Measurements from ENCODE around the gene NOX5.

The NOX5 gene

GRCh38 chr15:69084404-69085030, 70.0 kb downstream of the NOX5 start:
- DNase-seq, result no peak

DNA sequence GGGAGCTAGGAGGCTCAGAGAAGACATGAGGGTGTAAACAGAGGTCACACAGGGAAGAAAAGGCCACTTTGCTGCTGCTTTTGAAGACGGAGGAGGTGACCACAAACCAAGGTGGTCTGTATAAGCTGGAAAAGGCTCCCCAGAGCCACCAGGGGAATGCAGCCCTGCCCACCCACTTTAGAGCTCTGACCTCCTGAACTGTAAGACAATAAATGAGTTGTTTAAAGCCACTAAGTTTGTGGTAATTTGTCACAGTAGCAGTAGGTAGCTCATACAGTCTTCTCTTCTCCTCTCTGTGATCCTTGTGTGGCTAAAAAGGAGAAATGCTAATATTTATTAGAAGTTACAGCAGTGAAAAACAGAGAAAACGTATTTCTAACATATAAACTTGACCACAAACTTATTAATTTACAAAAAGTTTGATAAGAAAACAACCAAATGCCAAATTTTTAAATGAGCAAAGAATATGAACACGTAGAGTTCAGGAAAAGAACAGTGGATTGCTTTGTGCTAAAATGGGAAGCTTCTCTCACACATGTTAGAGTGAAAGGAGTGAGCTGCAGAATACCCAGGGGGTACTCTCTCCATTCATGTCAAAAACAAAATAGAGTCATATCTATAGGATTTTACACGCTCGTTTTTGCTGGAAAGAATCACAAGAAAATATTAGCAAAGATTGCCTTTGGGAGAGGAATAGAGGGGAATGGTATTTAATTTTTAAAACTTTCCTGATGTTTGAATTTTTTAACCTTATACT, 71.0 kb downstream of the NOX5 start:
- DNase-seq, result no peak

DNA sequence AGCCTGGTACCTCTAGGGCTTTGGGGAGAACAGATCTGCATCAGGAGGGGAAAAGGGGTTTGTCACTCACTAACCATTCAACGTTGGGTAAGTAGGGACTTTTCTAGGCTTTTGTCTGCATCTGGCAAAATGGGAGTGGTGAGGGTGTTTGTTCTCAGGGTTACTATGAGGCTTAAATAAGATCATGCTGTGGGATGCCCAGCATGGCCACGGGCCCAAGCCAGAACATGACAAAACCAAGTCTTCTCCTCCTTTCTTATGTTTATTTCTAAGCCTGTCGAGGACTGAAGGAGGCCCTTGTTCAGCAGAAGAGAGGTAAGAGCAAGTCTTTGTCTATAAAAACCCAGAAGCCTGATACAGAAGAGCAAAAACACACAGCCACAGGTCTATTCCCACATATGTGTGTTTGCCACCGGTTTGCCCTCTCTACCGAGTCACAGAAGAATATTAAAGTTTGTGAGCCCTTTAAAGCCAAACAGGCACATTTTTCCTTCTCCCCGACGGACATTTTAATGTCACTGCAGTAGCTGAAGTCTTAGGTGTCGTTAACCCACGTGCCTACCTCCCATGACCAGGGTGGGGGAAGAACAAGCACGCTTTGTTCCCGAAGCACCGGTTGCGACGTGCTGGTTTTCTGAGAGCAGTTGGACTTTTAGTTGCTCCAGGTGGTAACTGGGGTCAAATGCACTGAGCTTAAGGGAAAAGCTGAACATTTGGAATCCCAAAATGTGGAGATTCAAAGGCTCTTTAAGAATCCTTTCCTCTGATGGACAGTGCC, 72.1 kb downstream of the NOX5 start:
- no peak for DNase-seq

DNA sequence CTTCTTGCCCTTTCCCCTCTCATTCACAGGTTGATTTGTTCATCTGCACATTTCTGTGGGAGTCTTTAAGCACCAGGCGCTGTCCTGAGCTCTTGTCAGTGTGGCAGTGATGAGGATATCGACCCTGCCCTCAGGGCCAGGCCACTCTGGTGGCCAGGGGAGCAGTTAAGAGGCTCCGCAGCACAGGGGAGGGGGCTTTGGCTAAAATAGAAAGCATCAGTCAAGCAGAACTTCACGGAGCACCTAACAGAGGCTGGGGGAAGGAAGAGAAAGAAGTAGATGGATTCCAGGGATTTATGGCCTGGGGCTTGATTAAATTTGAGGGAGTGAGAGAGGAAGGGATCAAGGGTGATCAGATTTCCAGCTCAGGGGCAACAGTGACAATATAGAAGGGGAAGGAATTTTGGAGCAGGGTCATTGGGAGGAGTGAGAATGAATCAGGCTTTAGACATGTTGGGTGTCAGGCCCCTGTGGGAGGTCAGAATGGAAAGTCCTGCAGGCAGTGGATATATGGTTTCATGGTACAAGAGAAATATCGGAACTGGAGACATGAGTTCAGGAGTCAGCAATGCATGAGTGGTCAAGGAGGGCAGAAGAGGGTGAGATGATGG, 73.0 kb downstream of the NOX5 start:
- DNase-seq, result no peak

DNA sequence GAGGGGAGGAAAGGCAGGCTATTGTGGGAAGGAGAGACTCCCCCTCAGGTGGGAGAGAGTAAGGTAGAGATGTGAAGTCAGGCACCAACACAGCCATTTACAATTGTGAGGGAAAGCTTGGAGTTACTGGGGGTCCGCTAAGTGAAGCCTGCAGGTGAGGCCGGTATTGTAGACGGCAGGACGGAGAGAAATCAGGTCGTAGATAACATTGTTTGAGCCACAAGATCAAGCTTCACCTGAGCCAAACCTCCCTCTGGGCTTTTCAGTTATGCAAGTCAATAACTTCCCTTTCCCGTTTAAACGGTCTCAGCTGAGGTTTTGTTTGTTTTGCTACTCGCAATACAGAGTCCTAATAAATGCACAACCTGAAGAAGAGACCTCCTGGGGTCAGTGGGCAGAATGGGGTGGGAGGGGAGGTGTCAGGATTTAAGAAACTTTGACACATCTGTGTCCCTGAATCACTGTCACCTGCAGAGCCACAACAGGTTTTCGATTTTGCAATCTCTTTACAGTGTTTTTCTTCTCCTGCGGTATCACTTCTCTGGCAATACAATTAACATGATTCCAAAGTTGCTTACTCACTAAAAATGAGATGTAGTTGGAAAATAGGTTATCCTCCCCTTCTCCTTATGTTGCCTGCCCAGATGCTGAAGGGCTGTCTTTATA, 73.9 kb downstream of the NOX5 start:
- no peak for DNase-seq

GRCh38 chr15:69089258-69089657, 74.8 kb downstream of the NOX5 start:
- DNase-seq, result no peak

DNA sequence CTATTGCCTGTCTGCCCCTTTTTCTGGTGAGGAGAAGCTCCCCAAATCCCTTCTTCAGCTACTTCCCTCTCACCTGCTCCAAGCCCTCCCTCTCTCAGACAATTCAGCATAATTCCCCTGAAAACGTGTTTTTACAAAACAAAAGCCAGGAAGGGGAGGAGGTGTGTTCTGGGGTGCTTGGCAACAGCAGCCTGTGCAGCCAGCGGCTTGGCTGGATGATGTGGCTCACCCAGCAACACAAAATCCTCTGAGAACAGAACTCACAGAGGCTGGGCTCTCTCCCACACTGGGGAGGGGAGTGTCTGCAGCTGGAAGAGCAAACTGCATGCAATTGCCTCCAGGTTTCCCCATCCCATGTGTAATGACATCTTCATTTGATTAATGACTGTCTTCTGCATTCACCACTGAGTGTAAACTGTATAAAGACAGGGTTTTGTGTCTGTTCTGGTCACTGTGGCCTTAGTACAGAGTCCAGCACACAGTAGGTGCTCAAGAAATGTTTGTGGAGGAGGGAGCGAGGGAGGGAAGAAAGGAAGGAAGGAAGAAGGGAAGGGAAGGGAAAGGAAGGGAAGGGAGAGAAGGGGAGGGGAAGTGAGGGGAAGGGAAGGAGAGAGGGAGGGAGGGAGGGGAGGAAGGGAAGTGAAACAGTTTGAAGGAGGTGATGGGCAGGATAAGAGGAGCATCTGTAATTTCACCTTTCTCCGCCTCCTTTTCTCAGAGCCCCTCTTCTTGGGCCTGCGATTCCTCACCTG, 75.9 kb downstream of the NOX5 start:
- no peak for DNase-seq

DNA sequence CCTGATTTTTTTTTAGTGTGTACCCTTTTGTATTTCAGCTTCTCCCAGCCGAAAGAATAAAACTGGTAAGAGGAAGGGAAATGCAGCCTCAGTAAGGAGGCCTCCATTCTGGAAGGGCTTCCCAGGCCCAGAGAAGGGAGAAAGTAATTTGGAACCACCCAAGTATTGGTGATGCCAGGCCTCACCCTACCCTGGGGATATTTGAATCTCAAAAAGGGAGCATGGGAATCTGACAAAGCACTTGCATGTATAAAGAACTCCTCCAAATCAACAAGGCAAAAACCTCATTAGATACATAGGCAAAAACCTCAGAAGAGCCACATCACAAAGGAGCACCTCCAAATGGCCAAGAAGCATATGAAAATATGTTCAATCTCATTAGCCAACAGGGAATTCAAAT, 77.2 kb downstream of the NOX5 start:
- no peak for DNase-seq

GRCh38 chr15:69092159-69092558, 77.7 kb downstream of the NOX5 start:
- no peak for DNase-seq

GRCh38 chr15:69093127-69093526, 78.6 kb downstream of the NOX5 start:
- no peak for DNase-seq

- no peak for DNase-seq
Observed at GRCh38 chr15:69093614-69094013, 79.1 kb downstream of the NOX5 start.

GRCh38 chr15:69094124-69094921, 79.8 kb downstream of the NOX5 start:
- no peak for DNase-seq

GRCh38 chr15:69095274-69095673, 80.8 kb downstream of the NOX5 start:
- DNase-seq, result no peak

- no peak for DNase-seq
Observed at GRCh38 chr15:69096196-69096595, 81.7 kb downstream of the NOX5 start.

DNA sequence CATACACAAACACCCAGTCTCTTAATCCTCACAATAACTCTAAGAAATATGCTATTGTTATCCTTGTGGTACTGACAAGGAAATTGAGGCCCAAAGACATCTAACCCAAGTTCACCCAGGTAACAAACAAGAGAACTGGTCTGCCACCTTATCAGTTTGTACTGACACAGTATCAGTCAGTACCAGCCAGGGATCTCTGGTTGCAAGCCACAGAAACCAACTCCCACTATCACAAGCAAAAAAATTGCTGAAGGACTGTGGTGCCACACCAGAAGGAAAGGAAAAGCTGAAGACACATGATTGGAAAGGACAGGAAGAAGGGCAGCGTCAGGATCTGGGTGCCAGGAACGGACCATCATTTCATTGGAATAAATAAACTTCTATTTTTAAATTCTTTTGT, 82.1 kb downstream of the NOX5 start:
- no peak for DNase-seq

- no peak for DNase-seq
Observed at GRCh38 chr15:69098771-69099170, 84.3 kb downstream of the NOX5 start.

- no peak for DNase-seq
Observed at GRCh38 chr15:69099941-69100340, 85.4 kb downstream of the NOX5 start.

DNA sequence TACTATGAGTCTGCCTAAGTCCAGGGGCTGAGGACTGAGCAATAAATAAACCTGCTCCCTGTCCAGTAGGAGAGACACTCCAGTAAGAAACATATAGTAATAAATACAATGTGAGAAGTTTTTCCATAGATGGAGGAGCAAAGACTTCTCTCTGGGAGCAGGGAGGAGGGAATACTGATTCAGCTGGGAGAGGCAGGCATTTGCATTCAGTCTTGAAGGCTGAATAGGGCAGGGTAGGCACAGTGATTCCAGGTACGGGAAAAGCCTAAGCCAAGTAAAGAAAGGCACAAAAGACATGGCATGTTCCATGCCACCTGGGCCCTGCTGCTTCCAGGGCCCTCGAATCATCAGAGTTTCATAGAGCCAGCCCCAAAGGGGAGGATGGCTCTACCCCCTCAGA, 86.3 kb downstream of the NOX5 start:
- DNase-seq, result no peak

DNA sequence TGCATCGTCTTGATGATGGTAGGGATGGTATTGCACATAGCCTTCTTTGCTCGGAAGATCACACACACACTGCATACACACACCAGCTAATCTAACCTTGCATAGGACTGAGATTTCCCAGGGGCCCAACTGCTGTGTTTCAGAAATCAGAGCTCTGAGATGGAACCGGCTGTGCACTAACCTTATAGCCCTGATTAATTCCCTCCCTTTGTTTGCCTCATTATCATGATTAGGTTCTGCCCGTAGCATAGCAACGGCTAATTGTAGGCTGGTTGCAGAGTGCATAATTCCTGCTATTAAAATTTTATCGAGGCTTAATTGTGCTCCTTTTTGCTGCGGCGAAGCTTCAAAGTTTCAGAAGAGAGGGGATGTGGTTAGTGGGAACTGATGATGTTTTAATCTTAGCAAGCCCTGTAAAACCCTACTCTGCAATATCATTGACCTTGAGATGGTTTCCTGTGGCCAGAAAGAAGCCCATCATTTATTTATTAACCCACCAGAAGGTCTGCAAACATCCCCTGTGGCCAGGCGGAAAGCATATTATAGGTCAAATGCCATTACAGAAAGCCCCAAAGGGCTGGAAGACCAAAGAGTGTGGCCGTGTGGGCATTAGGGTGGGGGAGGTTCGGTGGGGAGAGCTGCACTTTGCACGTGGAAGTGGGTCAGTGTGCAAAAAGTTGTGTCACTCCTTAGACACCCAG, 89.7 kb downstream of the NOX5 start:
- no peak for DNase-seq

DNA sequence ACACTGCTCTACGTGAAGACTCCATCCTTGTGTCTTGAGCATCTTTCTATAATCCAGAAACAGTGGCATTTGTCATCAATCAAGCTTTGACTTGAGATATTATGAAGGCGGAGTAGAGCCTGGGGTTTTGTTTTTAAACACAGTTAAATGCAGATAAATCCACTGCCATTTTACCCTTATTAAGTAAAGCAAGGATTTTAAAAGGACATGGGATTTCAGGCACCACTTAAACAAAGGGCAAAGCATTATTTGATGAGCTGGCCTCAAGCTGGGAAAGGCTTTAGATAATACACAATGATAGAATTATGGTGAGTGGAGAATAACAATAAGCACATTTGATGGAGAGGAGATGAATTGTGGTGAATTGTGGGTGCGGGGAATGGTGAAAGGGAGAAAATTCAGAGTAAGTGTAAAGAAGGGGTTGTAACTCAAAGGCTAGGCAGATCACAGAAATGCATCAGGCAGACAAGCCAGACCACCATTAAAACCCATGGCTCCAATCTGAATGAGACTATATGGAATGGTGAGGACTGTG, 91.0 kb downstream of the NOX5 start:
- DNase-seq, result no peak
